OCI-M2 (cell line): ENCODE measurements around the gene CD4.
"Not testable (repeated sequence)": the region's sequence is repeated elsewhere in the genome, so short reads cannot be mapped to it uniquely, and the experiment has no call there.

Source experiments
- DNase-seq: peaks from one replicate; lab custom pipeline; 2025; ENCODE audit not compliant: unreplicated experiment; lab: John Stamatoyannopoulos, UW

The CD4 gene

GRCh38 chr12:6788972-6789924, at the start of gene CD4:
Gene CD4, plus strand, starts transcription at chr12:6789528. Its CDS starts 10,611 bp downstream, at chr12:6800139.
- no peak for DNase-seq

GRCh38 chr12:6742080-6742479, 47.2 kb upstream of the CD4 start:
- DNase-seq: not testable (repeated sequence)

- DNase-seq: no peak
These were observed 46.5 kb upstream of the CD4 start for GRCh38 chr12:6742834-6743233.

GRCh38 chr12:6743300-6743699, 46.0 kb upstream of the CD4 start:
- DNase-seq: not testable (repeated sequence)

GRCh38 chr12:6745741-6746525, 43.4 kb upstream of the CD4 start:
- no peak for DNase-seq

- DNase-seq: no peak
These were observed 42.1 kb upstream of the CD4 start for GRCh38 chr12:6747216-6747615.

GRCh38 chr12:6748761-6749160, 40.6 kb upstream of the CD4 start:
- DNase-seq: no peak

- DNase-seq: no peak
These were observed 38.8 kb upstream of the CD4 start for GRCh38 chr12:6750506-6750905.

GRCh38 chr12:6751767-6752166, 37.6 kb upstream of the CD4 start:
- no peak for DNase-seq

GRCh38 chr12:6752167-6752920, 37.0 kb upstream of the CD4 start:
- DNase-seq: no peak

- peak; percentile 87 for DNase-seq
These were observed 36.2 kb upstream of the CD4 start, which contains the start of gene MLF2 for GRCh38 chr12:6752921-6753771. Gene MLF2, minus strand, starts transcription at chr12:6753141. Its CDS starts 807 bp downstream, at chr12:6752334.

GRCh38 chr12:6753772-6754356, 35.5 kb upstream of the CD4 start:
- DNase-seq: no peak

GRCh38 chr12:6754411-6754810, 34.9 kb upstream of the CD4 start:
- no peak for DNase-seq

GRCh38 chr12:6757028-6757690, 32.2 kb upstream of the CD4 start:
- DNase-seq: no peak

GRCh38 chr12:6758506-6759095, 30.7 kb upstream of the CD4 start:
- no peak for DNase-seq

GRCh38 chr12:6759741-6760140, 29.6 kb upstream of the CD4 start:
- DNase-seq: no peak

- DNase-seq: no peak
These were observed 25.9 kb upstream of the CD4 start for GRCh38 chr12:6763380-6763779.

- no peak for DNase-seq
These were observed 25.1 kb upstream of the CD4 start for GRCh38 chr12:6764011-6764828.
